ENCODE results near the gene SRGAP3.

The SRGAP3 gene

DNA sequence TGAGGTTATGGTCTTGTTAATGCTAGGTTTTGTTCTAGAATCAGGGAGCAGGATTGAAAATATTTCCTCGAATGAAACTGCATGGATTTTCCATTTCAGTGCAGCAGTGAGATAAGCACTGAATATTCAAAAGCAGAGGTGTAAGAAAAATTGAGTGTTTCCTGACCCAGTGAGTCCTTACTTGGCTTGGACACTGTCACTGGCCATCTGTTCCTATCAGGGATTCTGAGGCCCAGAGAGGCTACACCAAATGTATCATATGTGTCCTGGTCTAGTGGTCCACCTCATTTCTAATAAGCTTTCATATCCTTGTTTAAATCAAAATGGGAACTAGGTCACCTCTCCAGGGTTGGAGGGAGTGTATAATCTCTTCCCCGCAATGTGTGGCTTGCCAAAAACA lies 225.1 kb downstream of the SRGAP3 start:
- no peak for DNase-seq (ENCODE audit: low read depth in 2 of 2, low spot score in 1 of 2)

DNA sequence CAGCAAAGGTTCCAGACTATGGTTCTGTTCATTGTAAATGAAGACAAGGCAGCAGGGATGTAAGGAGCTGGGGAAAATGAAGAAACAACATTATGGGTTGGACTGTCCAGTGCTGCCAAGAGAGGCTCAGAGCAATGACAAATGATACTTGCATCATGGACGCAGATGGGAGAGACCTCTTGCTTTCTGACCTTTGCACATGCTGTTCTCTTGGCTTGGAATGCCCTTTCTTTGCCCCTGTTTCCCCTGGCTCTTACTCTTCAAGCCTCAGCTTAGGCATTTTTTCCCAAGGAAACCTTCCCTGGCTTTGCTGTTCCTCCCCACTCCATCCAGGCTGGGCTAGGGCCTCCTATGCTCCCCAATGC lies 226.2 kb downstream of the SRGAP3 start:
- DNase-seq (ENCODE audit: low read depth in 2 of 2, low spot score in 1 of 2) = no peak

DNA sequence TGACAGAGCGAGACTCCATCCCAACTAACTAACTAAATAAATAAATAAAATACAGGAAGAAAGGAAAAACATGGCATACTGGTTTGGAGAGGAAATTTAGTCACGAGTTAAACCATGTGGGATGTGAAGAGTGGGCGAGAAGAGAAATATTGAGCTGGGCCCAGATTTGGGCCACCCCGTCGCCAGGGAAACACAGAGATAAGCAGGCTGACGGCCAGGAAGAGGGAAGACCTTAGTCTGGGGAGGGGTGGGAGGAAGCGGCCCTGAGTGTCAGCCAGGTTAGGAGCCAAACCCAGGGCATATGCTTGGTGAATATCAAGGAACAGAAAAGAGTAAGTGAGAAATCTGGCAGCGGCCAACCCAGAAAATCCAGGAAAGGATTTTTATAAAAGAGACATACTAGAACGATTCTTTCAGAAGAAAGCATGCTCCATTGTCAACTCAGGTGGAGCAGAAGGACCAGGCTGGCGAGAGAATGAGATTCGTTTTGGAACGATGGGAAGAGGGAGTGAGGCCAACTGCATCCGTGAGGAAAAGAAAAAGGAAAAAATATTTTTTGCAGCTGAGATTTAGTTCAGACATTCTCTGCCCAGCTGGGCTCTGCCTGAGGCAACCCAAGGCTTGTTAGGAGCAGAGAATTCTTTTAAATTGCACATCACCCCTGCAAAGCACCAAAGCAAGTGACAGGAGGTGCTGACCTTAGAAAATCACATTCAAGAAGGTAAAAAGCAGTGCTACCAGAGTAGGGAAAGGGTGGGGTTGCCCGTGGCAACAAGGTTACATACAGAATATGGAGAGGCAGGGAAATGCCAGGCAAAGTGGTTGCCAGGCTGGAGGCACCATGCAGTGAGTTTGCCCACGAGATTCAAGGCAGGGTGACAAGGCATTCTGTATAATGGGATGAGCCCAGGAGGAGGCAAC lies 226.9 kb downstream of the SRGAP3 start:
- DNase-seq (ENCODE audit: low read depth in 2 of 2, low spot score in 1 of 2) = no peak

DNA sequence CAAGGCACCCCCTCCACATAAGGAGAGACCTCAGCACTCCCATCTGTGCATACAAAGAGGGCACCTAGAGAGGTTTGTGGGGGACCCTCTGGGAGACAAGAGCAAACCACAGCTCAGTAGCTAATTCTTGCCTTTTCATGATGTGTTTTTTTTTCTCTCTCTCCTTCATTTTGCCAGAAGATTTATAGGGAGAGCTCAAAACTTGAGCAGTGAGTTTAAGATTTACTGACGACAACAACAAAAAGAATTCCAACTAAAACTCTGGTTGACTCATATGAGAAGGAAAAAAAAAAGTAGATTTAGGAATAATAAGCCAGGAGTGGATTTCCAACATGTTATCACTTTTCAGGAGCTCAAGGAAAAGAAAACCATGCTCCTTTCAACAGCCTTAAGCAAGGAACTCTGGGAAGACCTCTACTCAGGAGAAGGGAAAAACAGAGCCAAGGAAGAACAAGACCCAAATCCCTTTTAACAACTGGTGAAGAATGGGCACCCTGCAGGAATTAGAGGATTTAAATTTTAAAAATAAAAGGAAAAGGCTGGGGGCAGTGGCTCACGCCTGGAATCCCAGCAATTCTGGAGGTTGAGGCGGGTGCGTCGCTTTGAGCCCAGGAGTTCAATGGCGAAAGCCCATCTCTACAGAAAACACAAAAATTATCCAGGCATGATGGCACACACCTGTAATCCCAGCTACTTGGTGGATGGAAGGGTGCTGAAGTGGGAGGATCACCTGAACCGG lies 228.0 kb downstream of the SRGAP3 start:
- no peak for DNase-seq (ENCODE audit: low read depth in 2 of 2, low spot score in 1 of 2)

DNA sequence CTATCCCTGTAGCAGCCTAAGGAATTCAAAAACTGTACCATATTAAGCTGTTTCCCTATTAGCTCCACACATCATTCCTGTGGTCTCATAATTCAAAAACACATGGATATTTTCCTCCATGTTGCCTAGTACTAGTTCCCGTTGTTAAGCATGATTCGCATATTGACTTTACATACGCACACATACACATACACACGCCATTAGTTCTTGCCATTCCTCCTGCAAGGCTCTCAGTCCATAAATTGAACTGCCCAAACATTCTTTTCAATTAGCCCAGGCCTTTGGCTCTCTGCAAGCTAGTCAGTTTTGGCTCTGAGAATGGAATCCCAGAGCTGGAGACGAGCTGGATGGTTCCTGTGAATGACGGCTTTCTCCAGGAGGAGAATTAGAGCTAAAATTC lies 229.0 kb downstream of the SRGAP3 start:
- DNase-seq (ENCODE audit: low read depth in 2 of 2, low spot score in 1 of 2) = no peak

DNA sequence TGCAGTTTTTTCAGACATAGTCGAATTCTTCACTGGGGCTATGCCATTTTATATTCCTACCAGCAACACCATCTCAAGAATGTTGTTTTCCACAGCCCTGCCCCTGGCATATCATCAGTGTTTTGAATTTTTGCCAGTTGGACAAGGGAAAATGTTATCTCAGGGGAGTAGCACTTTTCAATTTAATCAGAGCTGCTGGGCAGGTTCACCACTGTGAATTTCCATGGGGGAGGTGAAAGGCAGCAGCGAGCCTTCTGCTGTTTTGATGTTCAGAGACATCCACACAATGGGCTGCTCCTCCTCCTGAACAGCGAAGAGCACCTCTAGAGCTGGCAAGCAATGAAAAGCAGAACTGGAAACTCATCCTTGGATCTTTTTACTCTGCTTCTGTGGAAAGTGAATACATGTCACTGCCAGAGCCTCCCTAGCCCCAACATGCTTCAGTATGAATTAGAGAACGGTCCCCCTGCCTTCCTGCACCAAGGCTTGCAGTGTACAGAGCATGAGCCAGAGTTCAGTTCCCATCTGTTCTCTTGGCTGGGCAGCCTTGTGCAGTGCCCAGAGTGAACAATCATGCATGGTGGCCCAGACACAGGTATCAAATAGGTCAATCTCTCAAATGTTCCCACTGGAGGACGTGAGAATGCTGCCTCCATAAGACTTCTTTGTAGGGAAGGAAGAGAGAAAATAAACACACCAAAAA lies 230.0 kb downstream of the SRGAP3 start:
- no peak for DNase-seq (ENCODE audit: low read depth in 2 of 2, low spot score in 1 of 2)

DNA sequence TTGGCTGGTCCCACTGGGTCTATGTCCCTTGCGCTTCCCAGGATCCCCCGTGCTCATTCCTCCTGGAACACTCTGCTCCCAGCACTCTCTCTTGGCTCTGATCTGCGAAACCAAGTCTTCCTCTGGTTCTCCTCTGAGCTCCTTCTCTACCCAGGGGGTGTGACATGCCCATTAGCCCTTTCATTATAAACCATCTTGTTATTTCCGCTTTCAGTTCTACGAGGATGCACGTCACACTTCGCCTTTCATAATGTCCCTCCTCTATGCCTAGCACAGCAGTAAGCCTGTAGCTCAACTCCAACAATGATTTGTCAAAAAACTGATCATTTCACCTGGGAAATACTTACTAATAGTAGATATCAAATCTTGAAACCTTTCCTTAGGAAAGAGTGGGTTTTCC lies 234.2 kb downstream of the SRGAP3 start:
- DNase-seq (ENCODE audit: low read depth in 2 of 2, low spot score in 1 of 2) = no peak

DNA sequence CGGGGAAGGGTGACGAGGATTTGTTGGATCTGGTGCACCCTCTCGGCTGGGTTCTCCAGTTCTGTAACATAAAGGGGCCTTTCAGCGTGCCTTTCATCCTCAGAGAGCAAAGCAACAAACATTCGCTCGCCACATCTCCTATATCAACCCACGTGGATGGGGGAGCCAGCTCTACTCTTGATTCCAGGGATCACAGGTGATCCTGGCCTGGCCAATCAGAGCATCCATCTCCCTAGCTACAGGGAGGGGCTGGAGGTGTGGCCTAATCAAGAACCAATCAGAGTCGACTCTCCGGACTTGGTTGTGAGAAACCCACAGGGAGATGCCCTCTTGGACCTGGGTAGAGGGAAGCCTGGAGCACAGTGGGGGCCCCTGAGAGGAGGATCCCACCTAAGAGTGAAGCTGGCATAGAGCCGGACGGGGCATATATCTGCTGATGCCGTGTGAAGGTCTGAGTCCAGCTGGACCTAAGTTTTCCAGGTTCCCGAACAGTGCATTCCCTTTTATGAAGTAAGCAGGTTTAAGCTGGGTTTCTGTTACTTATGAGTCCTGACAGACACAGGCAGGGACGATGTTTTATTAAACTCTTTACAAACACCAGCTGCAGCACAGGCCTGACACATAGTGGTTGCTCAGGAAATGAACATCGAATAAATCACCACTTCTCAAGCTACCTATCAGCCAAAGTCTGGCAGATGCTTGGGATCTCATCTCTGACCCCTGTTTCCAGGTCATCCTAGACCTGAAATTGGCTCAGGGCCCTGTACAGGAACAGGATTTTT lies 235.5 kb downstream of the SRGAP3 start:
- DNase-seq (ENCODE audit: low read depth in 2 of 2, low spot score in 1 of 2) = no peak

DNA sequence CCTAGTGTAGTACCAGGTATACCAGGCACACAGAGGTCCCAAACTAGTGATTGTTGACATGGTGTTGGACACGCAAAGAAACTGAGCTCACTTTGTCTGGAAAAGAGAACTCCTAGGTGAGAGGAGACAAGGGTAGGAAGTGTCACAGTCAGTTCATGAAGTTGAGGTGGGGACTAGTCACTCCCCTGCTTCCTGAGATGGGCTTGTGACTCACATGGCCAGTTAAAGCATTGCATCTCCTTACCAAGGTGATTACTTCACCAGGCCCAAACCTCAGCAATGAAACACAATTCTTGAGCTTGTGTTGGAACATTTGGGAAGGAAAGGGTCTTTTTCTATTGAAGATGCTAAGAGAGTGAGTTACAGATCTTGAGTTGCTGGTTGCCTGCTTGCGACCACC lies 236.9 kb downstream of the SRGAP3 start:
- DNase-seq (ENCODE audit: low read depth in 2 of 2, low spot score in 1 of 2) = no peak

DNA sequence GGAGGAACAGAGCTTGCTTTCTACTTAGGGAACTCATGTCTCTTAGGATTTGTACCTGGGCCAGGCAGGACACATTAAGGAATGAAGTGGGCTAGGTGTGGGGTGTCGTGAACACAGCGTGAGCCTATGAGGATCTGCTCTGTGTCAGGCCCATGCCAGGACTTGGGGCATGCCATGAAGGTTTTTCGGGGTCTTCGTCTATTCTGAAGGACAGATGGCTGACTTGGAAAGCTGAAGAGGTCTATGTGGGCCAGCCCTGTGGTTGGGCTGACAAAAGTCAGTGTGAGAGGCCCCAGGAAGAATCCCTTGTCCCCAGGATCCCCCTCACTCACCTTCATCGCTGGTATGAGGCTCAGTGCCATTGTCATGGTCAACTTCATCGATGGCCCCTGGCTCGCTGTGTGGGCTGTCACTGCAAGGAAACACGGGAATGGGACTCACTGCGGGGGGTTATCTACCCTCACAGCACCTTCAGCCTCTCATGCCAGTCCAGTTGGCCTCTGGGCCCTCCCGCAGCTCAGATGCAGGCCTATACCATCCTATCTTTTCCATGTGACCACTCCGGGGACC lies 239.4 kb downstream of the SRGAP3 start:
- no peak for DNase-seq (ENCODE audit: low read depth in 2 of 2, low spot score in 1 of 2)

DNA sequence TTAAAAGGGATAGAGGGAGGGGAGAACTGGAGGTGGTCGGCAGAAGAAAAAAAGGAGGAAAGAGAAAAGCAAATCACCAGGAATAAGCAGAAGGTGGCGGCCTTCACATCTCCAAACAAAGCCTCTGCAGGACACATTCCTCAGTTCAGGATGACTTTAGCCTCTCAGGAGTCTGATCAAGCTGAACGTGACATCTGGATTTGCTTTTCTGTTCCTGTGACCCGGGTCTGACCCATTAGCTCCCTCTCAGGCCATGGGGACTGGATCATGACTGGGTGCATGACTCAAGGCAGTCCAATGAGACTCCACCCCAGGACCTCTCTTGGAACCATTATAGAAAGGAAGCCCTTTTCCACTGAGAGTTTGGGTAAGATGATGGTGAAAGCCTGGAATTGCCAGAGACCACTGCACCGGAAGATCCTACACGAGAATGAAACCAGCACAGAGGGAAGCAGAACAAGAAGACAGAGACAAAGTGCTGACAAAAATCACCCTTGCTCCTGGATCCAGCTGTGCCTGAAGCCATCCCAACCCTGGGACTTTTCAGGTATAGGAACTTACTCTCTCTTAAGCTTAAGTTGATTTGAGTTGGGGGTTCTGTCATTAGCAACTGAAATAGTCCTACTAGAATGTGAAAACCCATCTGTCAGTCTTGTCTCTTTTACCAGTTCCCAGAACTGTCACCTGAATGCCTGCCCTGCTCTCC lies 240.7 kb downstream of the SRGAP3 start:
- DNase-seq (ENCODE audit: low read depth in 2 of 2, low spot score in 1 of 2) = no peak

DNA sequence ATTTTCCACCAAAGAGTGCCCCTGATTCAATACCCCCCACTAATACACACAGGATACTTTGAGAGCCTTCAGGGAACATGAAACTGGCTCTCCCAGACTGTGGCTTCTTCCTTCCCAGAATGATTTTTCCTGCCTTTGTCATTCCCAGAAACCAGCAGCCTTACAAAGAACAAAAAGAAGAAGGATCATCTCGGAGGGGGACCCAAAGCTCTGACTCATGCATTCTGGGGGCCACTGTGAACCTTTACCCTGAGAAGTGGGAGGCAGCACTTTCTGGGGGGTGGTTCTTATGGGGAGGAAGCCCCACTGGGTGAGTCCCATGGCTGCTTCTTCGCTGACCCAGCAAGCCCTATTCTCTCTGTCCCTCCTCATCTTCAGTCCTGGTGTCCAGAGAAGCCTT lies 241.5 kb downstream of the SRGAP3 start:
- DNase-seq (ENCODE audit: low read depth in 2 of 2, low spot score in 1 of 2) = no peak

DNA sequence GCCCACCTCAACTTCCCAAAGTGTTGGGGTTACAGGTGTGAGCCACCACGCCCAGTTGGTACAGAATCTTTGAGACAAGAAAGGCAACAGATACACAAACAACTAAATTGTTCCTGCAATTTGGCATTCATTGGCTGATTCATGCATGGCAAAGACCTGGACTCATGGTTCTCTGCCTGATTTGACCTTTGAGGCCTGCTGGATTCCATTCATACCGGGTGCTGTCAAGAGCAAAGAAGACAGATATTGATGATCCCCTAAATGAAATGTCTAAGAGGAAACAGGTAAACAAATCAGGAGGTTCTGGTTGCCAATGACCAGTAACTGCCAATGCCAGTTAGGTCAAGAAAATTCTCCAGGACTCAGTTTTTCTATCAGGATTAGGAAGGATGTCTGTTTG lies 242.2 kb downstream of the SRGAP3 start:
- no peak for DNase-seq (ENCODE audit: low read depth in 2 of 2, low spot score in 1 of 2)

DNA sequence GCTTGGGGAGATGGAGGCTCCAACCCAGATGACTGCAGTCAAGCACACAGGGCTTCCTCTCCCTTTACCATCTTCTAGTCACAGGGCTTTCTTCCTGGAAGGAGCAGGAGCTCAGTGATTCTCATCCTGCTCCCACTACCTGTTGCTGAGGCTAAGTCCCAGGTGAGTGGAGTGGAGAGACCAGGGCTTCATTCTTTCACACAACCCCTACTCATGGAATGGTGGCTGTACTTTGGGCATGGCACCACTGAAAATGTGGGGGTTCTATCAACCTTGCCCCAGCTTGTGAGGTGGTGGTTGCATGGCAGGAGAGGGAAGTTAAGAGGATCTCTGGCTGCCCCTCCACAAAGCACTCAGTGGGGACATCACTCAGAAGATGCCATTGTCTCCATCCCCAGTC lies 249.4 kb downstream of the SRGAP3 start:
- no peak for DNase-seq (ENCODE audit: low read depth in 2 of 2, low spot score in 1 of 2)

DNA sequence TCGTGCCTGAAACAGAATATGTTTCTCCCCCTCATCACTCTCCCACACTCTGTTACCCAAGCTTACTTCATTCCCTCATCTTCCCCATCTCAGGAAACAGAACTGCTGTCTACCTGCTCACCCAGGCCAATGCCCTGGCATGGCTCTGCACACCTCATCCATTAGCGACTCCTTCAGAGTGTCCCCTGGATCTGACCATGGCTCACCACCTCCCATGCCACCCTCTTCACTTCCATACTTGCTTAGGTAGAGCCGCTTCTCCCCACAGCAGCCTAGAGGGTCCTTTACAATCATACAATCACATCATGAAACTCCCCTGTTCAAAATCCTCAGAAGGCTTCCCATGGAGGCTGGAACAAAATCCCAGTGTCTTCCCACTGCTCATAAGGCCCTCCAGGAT lies 252.3 kb downstream of the SRGAP3 start:
- no peak for DNase-seq (ENCODE audit: low read depth in 2 of 2, low spot score in 1 of 2)

DNA sequence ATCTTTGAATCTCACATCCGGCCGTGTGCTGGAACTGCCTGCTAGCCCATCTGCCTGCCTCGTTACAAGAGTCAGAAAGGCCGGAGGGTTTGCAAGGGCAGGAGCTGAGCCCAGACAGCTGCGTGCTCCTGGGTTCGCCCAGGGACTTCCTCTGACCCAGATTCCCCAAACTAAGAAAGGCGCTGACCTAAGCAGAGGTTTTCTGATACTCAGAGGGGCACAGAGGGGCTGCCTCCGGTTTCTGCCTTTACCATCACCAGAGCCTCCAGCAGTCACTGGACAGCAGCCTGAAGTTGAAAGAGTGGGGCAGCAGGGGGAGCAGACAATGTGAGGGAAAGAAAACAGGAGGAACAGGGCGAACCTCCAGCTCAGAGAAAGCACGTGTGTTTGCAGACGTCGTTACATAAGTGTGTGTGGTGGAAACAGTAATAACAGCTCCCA lies 252.7 kb downstream of the SRGAP3 start:
- no peak for DNase-seq (ENCODE audit: low read depth in 2 of 2, low spot score in 1 of 2)

DNA sequence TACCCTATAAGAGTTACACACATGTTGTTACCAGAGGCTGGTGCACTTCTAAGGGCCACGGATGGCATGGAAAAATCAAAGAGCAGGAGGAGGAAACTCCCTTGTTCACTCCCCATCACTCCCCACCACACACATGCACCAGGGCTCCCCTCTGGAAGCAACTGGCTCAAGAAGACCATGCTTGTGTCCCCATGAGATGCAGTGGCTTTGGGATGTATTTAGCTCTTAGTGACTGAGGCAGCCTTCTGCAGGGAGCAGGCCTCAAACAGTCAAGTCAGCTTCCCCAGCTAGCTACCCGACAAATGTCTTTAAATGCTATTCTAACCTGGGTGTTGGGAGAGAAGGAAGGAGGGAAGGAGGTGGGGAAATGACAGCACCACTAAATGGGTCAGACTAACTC lies 253.2 kb downstream of the SRGAP3 start:
- no peak for DNase-seq (ENCODE audit: low read depth in 2 of 2, low spot score in 1 of 2)

DNA sequence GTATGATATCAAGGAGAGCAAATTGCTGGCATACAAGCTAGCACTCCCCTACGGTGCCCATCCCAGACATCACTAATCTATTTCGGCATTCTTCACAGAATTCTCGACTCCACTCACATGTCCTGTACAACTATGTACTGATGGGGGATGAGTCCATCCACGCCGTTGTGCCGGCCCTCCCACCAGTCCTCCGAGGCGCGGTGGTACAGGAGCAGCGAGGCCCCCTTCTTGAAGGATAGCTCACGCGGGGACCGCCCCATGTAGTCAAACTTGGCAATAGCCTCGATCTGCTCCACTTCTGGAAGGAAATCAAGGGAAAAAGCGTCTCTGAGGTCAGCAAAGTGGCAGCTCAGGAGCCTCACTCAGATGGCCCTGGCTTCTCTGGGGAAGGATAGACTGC lies 255.2 kb downstream of the SRGAP3 start:
- no peak for DNase-seq (ENCODE audit: low read depth in 2 of 2, low spot score in 1 of 2)

DNA sequence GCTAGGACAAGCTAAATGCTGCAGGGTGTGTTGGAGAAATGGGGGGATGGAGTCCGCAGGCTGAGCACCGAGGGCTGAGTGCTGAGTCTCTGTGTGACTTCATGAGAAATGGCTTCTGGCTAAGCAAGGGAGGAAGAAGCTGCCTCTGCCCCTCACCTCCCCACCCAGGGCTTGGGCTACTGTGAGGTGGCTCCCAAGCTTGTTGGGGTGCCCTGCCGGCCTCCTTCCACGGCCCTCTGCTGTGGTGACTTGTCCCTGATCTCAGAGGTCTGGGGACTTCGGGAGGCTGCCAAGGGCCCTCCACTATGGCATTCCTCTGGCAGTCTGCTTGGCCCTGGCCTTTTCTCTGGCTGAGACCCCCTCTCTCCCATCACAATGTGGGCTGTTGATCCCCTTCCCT lies 256.1 kb downstream of the SRGAP3 start:
- no peak for DNase-seq (ENCODE audit: low read depth in 2 of 2, low spot score in 1 of 2)

DNA sequence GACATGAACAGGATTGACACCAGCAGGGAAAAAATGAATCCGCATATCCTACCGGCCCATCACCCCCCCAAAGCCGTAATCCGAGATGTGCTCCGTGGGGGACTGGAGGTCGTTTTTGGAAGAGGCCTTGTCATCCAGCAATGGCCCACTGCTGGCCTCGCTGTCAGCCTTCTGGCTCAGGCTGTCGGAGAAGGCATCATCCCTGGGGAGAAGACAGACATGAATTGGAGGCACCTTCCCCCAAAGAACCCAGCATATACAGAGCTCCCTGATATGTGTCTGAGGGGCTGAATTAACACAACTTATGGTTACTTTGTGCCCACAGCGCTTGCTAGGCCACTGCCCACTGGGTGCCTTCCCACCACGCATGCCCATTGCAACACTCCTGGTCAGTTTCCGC lies 256.6 kb downstream of the SRGAP3 start:
- DNase-seq (ENCODE audit: low read depth in 2 of 2, low spot score in 1 of 2) = no peak
